Caco-2 (cell line): ENCODE results near the gene FAM83F. TPM values are rescaled to one million over a fixed set of nuclear protein-coding genes. Genes with fewer than 3 reads are reported as not detected.
"Not testable (repeated sequence)": the region's sequence is repeated elsewhere in the genome, so short reads cannot be mapped to it uniquely, and the experiment has no call there.

Source experiments
- BruUV-seq: library from RNA; stranded (reverse); fragments of 400-500 nt; replicated peaks from 2 replicates; lab custom pipeline; 2021; lab: Mats Ljungman, UMichigan
- CTCF ChIA-PET: fragments of 300-600 bp; sonication (Branson Sonifier 250); formaldehyde crosslinking; loops from one replicate; lab custom pipeline; 2022; ENCODE audit warnings: antibody characterized with exemption; lab: Charles Lee
- POLR2A ChIA-PET: fragments of 300-600 bp; sonication (Branson Sonifier 250); formaldehyde crosslinking; loops from one replicate; lab custom pipeline; 2022; ENCODE audit warnings: antibody characterized with exemption; lab: Charles Lee
- DNase-seq, 2 experiments: peaks; one replicate each; pipeline versions ENCODE4 v3.0.0 to v3.0.0-alpha.2; 2020 to 2022
- H3K27me3 ChIP-seq: replicated peaks from 2 replicates; pipeline ENCODE4 v1.6.0; 2011; ENCODE audit warnings: low read length; ENCODE audit not compliant: control insufficient read depth, insufficient read depth
- H3K36me3 ChIP-seq: 2 replicates; pipeline ENCODE4 v1.5.1; 2011; ENCODE audit warnings: low read length; ENCODE audit not compliant: control insufficient read depth, insufficient read depth
- H3K4me1 ChIP-seq: fragments of 250-450 bp; sonication (Bioruptor Pico); 2 replicates; pipeline ENCODE4 v1.5.1; 2020; ENCODE audit warnings: mild to moderate bottlenecking
- H3K4me3 ChIP-seq: 2 replicates; pipeline ENCODE4 v1.5.1; 2011; ENCODE audit warnings: low read depth, mild to moderate bottlenecking, control low read depth, low read length
- H3K9me3 ChIP-seq: fragments of 250-450 bp; sonication (Bioruptor Pico); 2 replicates; pipeline ENCODE4 v1.5.1; 2020; ENCODE audit warnings: mild to moderate bottlenecking, moderate library complexity
- H3K27ac Mint-ChIP-seq: one replicate; pipeline ENCODE4 v1.8.0; 2022; ENCODE audit warnings: mixed read lengths; ENCODE audit not compliant: unreplicated experiment
- H3K27me3 Mint-ChIP-seq: one replicate; pipeline ENCODE4 v1.8.0; 2022; ENCODE audit warnings: mixed read lengths; ENCODE audit not compliant: insufficient read depth, unreplicated experiment
- H3K36me3 Mint-ChIP-seq: one replicate; pipeline ENCODE4 v1.8.0; 2022; ENCODE audit warnings: mild to moderate bottlenecking, mixed read lengths; ENCODE audit not compliant: insufficient read depth, unreplicated experiment
- H3K4me1 Mint-ChIP-seq: one replicate; pipeline ENCODE4 v1.8.0; 2022; ENCODE audit warnings: low read depth, mixed read lengths; ENCODE audit not compliant: unreplicated experiment
- H3K4me3 Mint-ChIP-seq: one replicate; pipeline ENCODE4 v1.8.0; 2022; ENCODE audit warnings: mild to moderate bottlenecking, moderate library complexity, mixed read lengths; ENCODE audit not compliant: unreplicated experiment
- H3K9me3 Mint-ChIP-seq: one replicate; pipeline ENCODE4 v1.8.0; 2022; ENCODE audit warnings: mixed read lengths; ENCODE audit not compliant: unreplicated experiment
- intact Hi-C: fragments of 100-400 bp; cut with micrococcal nuclease; formaldehyde crosslinking; loops from one replicate; pipeline ENCODE4 v1.10.0; 2022; ENCODE audit not compliant: unreplicated experiment
- total RNA-seq: library from RNA; stranded (reverse); gene quantifications from 2 replicates; pipeline ENCODE4 v1.2.3, GENCODE V29; 2022
- TF ChIP-seq, protein P1 (sequence below), 2 experiments: fragments of 200-600 bp in 1 of 2; IDR thresholded peaks; 1 replicate in 1 of 2; 2 replicates in 1 of 2; pipeline versions ENCODE4 v1.5.1 to v1.8.0; 2011 to 2022; ENCODE audit warnings: antibody characterized with exemption in 1 of 2, control low read depth in 1 of 2, inconsistent platforms in 1 of 2, low read depth in 1 of 2, low read length in 1 of 2, mild to moderate bottlenecking in 1 of 2, moderate library complexity in 1 of 2; ENCODE audit not compliant: insufficient read depth in 1 of 2, severe bottlenecking in 1 of 2, unreplicated experiment in 1 of 2

Gene FAM83F
- total RNA-seq, 1 experiment from 2014 or later = 20.0 TPM

DNA sequence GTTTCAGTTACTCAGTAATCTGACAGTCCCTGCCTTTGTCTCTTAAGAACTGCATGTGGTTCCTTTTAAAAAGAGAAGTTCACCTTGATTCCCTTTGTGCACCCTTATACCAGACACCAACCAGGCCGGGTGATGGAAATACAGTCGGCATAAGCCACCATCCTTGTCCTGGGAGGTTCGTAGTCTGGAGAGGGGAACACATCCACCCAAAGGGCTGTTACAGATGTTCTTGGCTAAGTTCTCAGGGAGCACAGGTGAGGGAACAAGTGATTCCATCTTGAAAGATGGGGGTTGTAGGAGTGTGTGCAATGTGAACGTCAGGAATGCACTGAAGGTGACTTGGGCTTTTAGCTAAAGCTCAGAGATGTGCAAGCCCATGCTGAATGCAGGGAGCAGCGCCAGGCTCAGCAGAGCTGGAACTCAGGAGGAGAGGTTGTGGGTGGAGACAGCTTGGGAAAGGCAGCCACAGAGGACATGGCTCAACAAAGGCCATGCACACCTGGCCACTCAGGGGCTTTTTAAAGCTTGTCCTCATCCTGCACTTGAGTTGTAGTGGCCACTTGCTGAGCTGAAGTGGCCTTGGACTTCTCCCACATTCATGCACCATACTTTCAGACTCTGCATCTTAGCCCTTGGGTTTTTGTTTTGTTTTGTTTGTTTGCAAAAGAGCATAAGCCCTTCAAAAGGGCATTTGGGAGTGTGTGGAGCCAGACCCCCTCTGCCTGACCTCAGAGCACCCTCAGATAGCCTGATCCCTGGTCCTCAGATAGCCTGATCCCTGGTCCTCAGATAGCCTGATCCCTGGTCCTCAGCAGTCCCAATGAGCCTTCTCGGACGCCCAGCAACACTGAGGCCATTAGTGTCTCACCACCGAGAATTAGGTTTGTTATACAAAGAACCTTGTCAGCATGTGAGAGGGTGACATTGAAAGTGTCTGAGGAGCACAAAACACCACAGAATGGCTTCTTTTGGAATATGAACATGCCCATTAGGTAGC, 47.2 kb upstream of the FAM83F start:
- Histone ChIP-seq H3K27me3 (no peaks in the 10 kb centered on the region), H3K36me3 (no peaks in the 10 kb centered on the region), H3K9me3 (no peaks in the 10 kb centered on the region), H3K4me3 (no peak overlapping the region), H3K4me1 (no peaks in the 10 kb centered on the region)
- Mint-ChIP-seq H3K36me3 (no peaks in the 10 kb centered on the region), H3K4me1 (no peaks in the 10 kb centered on the region), H3K27me3 (peaks cover 3% of the 10 kb centered on the region), H3K4me3 (no peak overlapping the region), H3K27ac (no peak overlapping the region), H3K9me3 (no peaks in the 10 kb centered on the region)
- no peak for DNase-seq
- TF ChIP-seq, protein P1, sequence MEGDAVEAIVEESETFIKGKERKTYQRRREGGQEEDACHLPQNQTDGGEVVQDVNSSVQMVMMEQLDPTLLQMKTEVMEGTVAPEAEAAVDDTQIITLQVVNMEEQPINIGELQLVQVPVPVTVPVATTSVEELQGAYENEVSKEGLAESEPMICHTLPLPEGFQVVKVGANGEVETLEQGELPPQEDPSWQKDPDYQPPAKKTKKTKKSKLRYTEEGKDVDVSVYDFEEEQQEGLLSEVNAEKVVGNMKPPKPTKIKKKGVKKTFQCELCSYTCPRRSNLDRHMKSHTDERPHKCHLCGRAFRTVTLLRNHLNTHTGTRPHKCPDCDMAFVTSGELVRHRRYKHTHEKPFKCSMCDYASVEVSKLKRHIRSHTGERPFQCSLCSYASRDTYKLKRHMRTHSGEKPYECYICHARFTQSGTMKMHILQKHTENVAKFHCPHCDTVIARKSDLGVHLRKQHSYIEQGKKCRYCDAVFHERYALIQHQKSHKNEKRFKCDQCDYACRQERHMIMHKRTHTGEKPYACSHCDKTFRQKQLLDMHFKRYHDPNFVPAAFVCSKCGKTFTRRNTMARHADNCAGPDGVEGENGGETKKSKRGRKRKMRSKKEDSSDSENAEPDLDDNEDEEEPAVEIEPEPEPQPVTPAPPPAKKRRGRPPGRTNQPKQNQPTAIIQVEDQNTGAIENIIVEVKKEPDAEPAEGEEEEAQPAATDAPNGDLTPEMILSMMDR (IDR thresholded peaks at IDR 0.05; ENCODE audit: insufficient read depth in 1 of 2, low read depth in 1 of 2, low read length in 1 of 2, severe bottlenecking in 1 of 2, unreplicated experiment in 1 of 2) = no peak
- intact Hi-C loops = no loop called here
- ChIA-PET CTCF (no interaction called here), POLR2A (no interaction called here)
- no TSS peak for BruUV-seq

- BruUV-seq = no TSS peak
- no peaks in the 10 kb centered on the region for H3K36me3 ChIP-seq
- Mint-ChIP-seq H3K36me3 (no peaks in the 10 kb centered on the region), H3K4me3 (no peak overlapping the region), H3K9me3 (no peaks in the 10 kb centered on the region), H3K27ac (no peak overlapping the region), H3K27me3 (peaks cover 3% of the 10 kb centered on the region), H3K4me1 (no peaks in the 10 kb centered on the region)
- H3K4me3 ChIP-seq = no peak overlapping the region
- ChIA-PET CTCF (no interaction called here), POLR2A (no interaction called here)
- H3K4me1 ChIP-seq = no peaks in the 10 kb centered on the region
- no peaks in the 10 kb centered on the region for H3K27me3 ChIP-seq
- TF ChIP-seq, protein P1 (IDR thresholded peaks at IDR 0.05; ENCODE audit: insufficient read depth in 1 of 2, low read depth in 1 of 2, low read length in 1 of 2, severe bottlenecking in 1 of 2, unreplicated experiment in 1 of 2) = no peak
- no peak for DNase-seq
- H3K9me3 ChIP-seq = no peaks in the 10 kb centered on the region
- intact Hi-C loops = loop anchor here (5.0 kb wide), 1 partner anchor 47 kb away; no protein-coding TSS in a partner anchor
Observed at GRCh38 chr22:39949964-39950737, 44.6 kb upstream of the FAM83F start.

DNA sequence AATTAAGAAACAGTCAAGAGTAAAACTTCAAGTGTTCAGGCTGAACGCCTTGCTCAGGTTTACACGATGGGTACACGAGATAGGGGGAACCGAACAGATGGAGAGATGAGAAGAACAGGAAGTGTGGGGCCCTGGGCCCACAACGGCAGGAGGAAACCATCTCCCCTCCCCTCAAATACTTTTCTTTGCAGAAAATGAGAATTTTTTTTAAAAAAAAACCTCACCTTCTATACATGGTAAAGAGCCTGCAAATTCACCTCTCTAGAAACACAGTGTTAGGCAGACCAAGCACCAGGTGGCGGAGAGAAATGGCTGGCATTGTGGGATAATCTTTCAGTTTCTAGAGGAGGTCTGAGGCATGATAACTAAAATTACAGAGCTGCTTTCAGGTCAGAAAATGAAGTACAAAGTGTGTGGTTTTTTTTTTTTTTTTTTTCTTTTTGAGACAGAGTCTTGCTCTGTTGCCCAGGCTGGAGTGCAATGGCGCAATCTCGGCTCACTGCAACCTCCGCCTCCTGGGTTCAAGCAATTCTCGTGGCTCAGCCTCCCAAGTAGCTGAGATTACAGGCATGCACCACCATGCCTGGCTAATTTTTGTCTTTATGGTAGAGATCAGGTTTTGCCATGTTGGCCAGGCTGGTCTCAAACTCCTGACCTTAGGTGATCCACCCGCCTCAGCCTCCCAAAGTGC, 43.0 kb upstream of the FAM83F start:
- H3K27ac Mint-ChIP-seq, H3K4me3 ChIP-seq, H3K27me3 ChIP-seq, H3K4me1 ChIP-seq, H3K9me3 ChIP-seq, H3K27me3 Mint-ChIP-seq, H3K4me1 Mint-ChIP-seq, H3K9me3 Mint-ChIP-seq, H3K36me3 ChIP-seq, DNase-seq, H3K4me3 Mint-ChIP-seq, H3K36me3 Mint-ChIP-seq, BruUV-seq, POLR2A ChIA-PET: not testable (repeated sequence)
- CTCF ChIA-PET = interaction anchor here (0.7 kb wide), 1 partner anchor 47 kb away, joined by 3 read pairs; no protein-coding TSS in a partner anchor
- intact Hi-C loops = loop anchor here (5.0 kb wide), 1 partner anchor 46 kb away; no protein-coding TSS in a partner anchor
